AG09319 (cell line): ENCODE data around the gene BOC.

Source experiments
- DNase-seq: peaks from one replicate; pipeline ENCODE4 v3.0.0-alpha.2; 2010; ENCODE audit warnings: low read depth; ENCODE audit errors: extremely low read depth
- CTCF ChIP-seq: IDR thresholded peaks from 2 replicates; pipeline ENCODE4 v1.5.1; 2011; ENCODE audit warnings: low read depth, mild to moderate bottlenecking, inconsistent platforms, low read length, moderate library complexity

BOC gene

GRCh38 chr3:113243846-113244245 lies 32.5 kb downstream of the BOC start:
- DNase-seq: no peak
- TF ChIP-seq CTCF: no peak

GRCh38 chr3:113245761-113246161 lies 34.4 kb downstream of the BOC start:
- TF ChIP-seq CTCF: no peak
- no peak for DNase-seq

- no peak for DNase-seq
These were observed 35.7 kb downstream of the BOC start for GRCh38 chr3:113247068-113247467.

GRCh38 chr3:113247675-113248458 lies 36.5 kb downstream of the BOC start:
- TF ChIP-seq CTCF: no peak
- DNase-seq: no peak

More at GRCh38 chr3:113247068-113247467, 35.7 kb downstream of the BOC start:
- no peak for TF ChIP-seq CTCF

- DNase-seq: no peak
- no peak for TF ChIP-seq CTCF
These were observed 37.8 kb downstream of the BOC start for GRCh38 chr3:113249111-113249510.

GRCh38 chr3:113249601-113250000 lies 38.2 kb downstream of the BOC start:
- no peak for TF ChIP-seq CTCF
- no peak for DNase-seq

GRCh38 chr3:113250566-113250965 lies 39.2 kb downstream of the BOC start:
- no peak for DNase-seq
- no peak for TF ChIP-seq CTCF
